GM19463 (cell line): ENCODE data around the gene LZTR1.
"Not testable (repeated sequence)": the region's sequence is repeated elsewhere in the genome, so short reads cannot be mapped to it uniquely, and the experiment has no call there.

Experiments
- ATAC-seq: cut with Tn5 transposase; IDR thresholded peaks from one replicate; pipeline ENCODE4 v1.9.1; 2021; ENCODE audit warnings: mild to moderate bottlenecking, moderate library complexity; ENCODE audit not compliant: unreplicated experiment

Gene LZTR1

GRCh38 chr22:20994128-20994901, 12.2 kb downstream of the LZTR1 start:
- ATAC-seq, result no peak

GRCh38 chr22:20994902-20995241, 12.8 kb downstream of the LZTR1 start:
- ATAC-seq, result no peak

GRCh38 chr22:20995329-20996030, 13.4 kb downstream of the LZTR1 start:
- ATAC-seq, result no peak

- no peak for ATAC-seq
Measured at GRCh38 chr22:20996031-20996410, 13.9 kb downstream of the LZTR1 start.

GRCh38 chr22:20996598-20997535, 14.8 kb downstream of the LZTR1 start:
- no peak for ATAC-seq

- ATAC-seq, result no peak
Measured at GRCh38 chr22:20997536-20998257, 15.6 kb downstream of the LZTR1 start.

GRCh38 chr22:20998411-20999336, 16.6 kb downstream of the LZTR1 start:
- no peak for ATAC-seq

- ATAC-seq, result no peak
Measured at GRCh38 chr22:20999350-21000206, 17.5 kb downstream of the LZTR1 start.

- ATAC-seq, result no peak
Measured at GRCh38 chr22:21000207-21000986, 18.3 kb downstream of the LZTR1 start.

- no peak for ATAC-seq
Measured at GRCh38 chr22:21000987-21001600, 19.0 kb downstream of the LZTR1 start.

GRCh38 chr22:21001601-21002325, 19.7 kb downstream of the LZTR1 start, which contains the start of gene THAP7:
THAP7 (minus strand) TSS chr22:21002118; CDS start chr22:21001911, 207 bp downstream.
- peak; percentile 91 for ATAC-seq

GRCh38 chr22:21003782-21004181, 21.7 kb downstream of the LZTR1 start:
- no peak for ATAC-seq

GRCh38 chr22:21009208-21009607, 27.1 kb downstream of the LZTR1 start:
- ATAC-seq, result not testable (repeated sequence)

- no peak for ATAC-seq
Measured at GRCh38 chr22:21009638-21010425, 27.7 kb downstream of the LZTR1 start.

GRCh38 chr22:21010426-21011113, 28.5 kb downstream of the LZTR1 start:
- ATAC-seq, result no peak
